Mucosa of gallbladder (tissue), 1 donor: ENCODE results near the gene TJP2. TPM values are rescaled to one million over a fixed set of nuclear protein-coding genes. Genes with fewer than 3 reads are reported as not detected.

Source experiments
- DNase-seq: peaks from one replicate; pipeline ENCODE4 v3.0.0-alpha.2; 2020; ENCODE audit warnings: low spot score
- total RNA-seq: library from RNA; stranded (reverse); gene quantifications from one replicate; pipeline ENCODE4 v1.2.1, GENCODE V29; 2021
- donor health status: DM: no; HTN: no; CAD: no.

Gene TJP2
- total RNA-seq, 1 donor from 2014 or later: 116 TPM

DNA sequence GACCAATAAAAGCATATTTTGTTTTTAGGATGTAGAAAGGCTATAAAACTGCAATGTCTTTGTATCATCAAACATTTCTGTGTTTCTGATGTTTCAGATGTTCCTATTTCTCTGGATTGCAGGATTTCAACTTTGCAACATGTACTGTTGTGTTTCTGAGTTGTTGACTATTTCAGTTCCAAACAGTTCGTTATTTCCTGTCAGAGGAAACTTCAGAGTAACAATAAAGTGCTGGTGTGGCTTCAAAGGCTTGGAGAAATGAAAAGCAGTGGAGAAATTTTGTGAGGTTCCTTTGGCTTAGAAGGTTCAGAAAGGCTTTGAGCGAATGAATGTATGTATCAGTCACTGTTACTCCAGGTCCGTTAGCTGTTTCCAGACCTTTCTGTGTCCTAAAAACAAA lies 17.2 kb downstream of the TJP2 start:
- DNase-seq: no peak

DNA sequence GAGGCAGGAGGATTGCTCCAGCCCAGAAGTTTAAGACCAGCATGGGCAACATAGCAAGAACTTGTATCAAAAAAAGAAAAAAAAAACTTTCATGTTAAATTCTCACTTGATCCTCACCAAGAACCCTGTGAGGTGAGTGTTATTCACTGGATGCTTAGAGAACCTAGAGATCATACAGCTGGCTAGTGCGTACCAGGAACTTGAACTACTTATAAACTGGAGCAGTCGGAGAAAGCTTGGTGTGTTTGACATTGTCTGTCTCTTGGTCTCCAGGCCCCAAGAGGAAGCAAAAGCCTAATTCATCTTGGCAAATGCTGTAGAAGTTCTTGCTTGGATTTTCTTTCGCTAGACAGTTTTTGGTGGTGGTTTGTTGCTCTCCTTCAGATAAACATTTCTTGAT lies 18.1 kb downstream of the TJP2 start:
- no peak for DNase-seq

DNA sequence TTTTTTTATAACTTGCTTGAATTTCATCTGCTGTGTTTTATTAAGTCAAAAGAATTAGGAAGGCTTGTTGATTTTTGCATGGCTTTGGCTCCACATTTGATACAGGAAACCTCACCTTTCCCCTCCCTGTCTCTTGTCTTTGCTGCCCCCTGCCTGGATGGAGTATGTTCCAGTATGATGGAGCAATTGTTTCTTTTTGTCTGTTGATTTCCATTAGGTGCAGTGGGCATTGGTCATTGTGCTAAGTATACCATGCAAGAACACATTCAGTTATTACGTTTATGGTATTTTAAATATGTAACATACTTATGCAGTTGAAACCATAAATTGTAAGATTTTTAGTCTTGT lies 19.6 kb downstream of the TJP2 start:
- DNase-seq: no peak

DNA sequence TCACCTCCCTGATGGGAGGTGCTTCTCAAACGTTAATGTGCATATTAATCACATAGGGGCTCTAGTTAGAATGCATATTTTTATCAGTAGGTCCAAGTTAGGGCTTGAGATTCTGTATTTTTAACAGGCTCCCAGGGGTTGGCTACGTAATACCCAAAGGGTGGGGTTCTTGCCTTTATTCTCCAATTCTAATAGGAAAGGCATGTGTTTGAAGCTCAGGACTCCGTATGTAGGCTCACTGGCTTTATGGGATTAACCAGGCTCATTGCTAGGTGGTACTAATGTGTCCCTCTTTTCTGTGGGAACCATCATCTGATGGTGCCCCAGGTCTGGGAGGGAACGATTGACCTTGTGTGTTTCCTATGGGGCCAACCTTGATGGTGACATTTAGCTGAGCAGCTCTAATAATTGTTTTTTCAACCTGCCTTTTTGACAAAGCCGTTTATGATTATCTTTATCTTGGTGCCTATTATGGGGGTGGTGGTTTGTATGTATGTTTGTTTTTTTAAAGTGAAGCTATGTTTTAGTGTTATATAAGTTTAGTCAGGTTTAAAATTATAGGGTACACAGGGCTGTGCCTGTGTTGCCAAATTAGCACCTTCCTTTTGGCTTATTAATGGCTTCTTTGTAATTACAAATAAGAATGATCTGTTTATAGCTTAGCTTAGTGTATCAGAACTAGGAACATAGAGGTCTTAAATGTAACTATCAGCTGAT lies 20.8 kb downstream of the TJP2 start:
- DNase-seq: no peak

DNA sequence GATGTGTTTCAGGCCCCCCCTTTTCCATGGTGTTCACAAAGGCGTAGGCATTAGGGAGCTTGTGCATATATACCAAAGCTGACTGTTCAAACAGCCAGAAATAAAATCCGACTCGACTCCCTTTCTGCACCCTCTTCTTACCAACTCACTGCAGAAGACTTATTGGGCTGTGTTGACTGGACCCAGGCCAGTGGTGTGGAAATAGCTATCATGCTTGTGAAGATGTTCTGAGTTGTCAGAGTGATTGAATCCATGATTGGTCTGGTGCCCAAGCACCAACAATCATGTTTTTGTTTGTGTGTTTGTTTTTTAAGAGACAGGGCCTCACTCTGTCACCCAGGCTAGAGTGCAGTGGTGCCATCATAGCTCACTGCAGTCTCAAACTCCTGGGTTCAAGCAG lies 21.6 kb downstream of the TJP2 start:
- DNase-seq: no peak

DNA sequence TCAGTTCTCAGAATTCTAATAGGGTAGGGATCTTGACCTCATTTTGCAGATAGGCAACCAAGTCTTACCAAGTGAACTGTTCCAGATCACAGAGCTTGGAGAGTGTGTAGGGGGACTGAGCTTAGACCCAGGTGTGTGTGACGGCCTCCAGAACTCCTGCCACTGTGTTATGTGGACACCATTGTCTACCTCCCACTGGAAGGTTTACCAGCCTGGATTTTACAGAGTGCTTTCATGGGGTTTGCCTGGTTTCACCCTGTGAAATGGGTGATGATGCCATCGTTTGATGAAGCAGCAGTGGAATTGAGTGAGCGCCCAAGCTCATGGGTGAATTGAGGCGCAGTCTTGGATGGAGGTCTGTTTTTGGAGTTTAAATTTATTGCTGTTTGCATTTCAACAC lies 23.6 kb downstream of the TJP2 start:
- no peak for DNase-seq

DNA sequence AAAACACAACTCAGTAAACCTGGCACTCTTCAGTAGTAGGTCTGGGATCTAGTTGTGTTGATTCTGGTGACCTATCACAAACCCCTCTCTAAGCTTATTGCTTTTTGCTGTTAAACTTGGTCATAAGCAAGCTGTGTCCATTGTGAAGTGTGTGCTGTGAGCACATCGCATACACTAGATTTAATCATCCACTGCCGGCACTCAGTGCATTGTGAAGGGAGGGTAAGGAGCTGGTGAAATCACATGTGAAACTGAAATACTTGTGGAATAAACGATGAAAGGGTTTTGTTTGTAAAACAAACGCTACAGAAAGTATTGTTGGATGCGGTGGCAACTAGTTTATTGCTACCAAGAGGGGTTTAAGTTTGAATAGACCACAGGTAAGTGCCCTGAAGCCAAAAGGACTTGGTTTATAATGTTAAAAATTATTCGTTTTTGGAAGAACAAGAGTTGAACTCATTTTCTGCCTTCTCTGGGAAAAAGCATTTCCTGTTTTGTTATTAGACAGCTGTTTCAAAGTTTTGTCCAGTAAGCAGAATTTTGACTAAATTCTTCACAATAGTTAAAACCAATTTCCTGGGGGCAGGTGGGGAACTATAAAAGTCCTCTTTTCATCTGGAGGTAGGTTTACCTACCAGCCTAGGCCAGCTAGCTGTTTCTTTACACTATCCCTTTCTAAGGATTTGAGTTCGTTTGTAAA lies 24.6 kb downstream of the TJP2 start:
- no peak for DNase-seq

DNA sequence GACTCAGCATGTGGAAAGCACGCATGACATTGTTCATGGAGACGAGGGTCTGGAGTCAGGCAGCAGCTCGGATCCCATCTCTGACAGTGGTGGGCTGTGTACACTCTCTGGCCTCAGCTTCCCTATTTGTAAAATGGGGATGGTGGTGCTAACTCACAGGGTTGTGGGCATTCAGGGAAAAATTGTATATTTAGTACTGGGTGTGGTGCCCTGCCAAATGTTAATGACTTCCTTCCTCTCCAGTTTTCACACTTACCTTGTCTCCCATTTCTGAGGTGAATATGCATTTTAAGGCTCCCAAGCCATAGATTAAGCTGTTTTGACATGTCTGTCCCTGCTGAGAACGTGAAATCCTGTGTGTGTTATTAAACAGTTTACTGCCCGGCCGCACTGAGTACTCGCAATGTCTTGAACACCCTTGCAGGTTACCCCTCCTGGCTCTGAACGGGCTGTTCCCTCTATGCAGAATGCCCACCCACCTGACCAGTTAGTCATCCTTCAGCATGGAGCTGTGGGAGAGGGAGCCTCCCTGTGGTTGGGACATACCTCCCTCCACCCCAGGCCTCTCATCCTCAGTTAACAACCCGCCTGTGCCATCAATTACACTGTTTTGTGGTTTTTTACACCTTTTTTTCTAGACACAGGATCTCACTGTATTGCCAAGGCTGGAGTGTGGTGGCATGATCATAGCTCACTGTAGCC lies 25.8 kb downstream of the TJP2 start:
- DNase-seq: no peak

DNA sequence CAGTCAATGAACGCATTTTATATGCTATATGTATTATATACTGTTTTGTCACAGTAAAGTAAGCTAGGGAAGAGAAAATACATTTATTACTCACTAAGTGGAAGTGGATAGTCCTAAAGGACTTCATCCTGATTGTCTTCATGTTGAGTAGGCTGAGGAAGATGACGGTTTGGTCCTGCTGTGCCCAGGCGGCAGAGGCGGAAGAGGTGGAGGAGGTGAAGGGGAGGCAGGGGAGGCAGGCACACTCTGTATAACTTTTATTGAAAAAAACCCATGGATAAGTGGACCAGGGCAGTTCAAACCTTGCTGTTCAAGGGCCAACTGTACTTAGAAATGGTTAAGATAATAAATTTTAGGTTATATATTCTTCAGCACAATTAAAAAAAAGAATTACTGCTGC lies 28.5 kb downstream of the TJP2 start:
- DNase-seq: no peak

DNA sequence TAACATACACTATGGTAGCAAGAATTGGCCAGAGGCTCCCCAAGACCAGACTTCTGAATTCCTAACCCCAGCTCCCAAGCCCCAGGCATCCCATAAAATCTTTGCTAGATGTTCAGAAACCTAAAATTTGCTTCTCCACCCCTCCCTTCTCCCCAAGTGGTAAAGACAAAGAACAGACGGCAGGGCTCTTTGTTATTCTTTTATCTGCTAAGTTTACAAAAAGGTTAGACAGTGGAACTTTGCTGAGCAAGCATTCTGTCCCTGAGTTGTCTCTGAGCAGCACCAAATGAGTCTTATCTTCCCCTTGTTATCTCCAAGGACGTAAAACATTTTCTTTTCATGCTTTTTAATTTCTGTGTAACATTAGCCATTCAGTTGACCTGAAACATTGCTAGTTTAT lies 30.2 kb downstream of the TJP2 start:
- no peak for DNase-seq

DNA sequence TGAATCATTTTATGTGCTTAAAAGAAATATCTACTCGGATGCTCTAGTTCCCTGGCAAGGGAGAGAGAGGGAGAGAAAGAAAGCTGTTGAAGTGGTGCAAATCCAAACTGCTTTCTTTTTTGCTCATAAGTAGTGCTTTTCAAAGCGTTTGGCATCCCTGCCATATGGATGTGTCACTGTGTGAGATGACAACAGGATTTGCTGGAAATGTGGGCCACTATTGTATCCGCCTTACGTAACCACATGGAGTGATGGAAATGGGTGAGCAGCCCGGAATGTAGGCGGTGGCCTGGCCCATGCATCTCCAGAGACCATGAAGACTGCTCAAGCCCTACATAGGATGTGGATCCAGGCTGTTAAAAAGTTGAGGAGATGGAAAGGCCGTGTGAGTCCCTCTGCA lies 30.8 kb downstream of the TJP2 start:
- no peak for DNase-seq

DNA sequence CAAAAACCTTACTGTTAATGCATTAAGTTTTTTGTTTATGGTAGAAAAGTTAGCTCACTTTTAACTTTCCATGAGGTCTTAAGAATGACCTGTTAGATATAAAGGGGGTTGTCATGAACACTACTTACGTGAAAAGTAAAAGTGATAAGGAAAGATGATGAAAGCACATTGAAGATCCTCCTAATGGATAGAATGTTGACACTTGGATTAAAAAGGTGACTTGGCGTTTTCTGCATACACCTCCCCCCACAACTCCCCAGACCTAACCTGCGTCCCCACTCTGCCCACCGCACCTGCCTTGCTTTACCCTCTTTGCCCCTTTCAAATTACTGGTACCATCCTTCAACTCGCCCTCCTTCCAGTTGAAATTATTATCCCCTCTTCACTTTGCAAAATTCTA lies 32.0 kb downstream of the TJP2 start:
- DNase-seq: no peak

DNA sequence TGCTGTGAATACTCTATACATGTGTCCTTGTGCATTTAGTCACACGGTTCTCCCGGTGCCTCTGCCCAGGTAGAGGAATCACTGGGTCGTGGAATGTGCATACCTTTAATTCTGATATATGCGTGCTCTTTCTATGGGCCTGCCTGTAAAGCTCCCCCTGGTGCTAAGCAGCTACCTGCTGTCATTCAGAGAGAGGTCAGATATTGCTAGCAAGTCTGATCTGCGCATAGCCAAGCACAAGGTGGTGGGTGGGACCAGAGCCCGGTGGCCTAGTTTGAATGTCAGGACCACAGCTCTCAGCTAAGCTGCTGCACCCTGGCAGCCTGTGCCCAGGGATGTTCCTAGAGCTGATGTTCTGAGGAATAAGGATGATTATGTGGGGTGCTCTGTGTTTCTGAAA lies 33.4 kb downstream of the TJP2 start:
- DNase-seq: no peak

DNA sequence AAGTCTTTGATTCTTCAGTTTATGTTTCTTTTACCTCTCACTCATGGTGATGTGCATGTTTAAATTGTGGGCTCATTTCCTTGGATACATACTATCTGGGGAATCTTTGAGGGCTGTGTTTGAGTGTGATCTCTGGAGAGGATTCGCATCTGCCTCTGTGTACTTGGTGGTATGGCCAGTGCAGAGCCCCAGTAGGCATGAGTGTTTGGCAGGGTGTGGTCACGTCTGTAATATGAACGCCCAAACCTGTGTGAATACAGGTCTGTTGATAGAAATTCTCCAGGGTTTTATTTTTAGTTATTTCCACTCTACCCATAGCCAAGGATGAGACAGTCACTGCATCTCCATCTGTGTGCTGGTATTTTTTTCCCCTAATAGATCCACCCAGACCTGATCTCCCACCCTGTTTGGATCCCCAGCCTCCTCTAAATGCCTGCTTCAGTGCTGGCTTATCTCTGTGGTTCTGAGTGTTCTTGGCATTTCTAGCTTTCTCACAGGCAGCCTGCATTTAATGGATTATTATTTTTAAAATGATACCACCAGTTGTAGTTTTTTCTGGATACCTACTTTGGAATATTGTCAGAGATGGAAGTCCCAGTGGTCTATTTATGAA lies 37.5 kb downstream of the TJP2 start:
- DNase-seq: no peak

DNA sequence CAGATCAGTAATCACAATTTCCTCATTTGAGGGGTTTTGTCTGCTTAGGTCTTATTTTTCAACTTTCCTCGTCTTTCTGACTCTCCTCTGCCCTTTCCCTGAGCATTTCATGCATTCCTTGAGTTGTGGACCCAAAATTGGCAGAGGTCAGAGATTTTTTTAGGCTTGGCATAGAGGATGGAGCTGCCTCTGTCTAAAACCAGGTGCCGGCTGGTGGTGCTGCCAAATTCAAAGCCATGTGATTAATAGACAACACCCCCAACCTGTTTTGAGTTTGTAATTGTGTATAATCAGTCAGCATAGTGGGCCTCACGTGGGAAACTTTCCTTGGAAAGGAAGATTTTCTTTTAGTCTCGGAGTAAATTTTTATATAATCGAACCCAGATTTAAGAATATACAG lies 39.6 kb downstream of the TJP2 start:
- DNase-seq: no peak

DNA sequence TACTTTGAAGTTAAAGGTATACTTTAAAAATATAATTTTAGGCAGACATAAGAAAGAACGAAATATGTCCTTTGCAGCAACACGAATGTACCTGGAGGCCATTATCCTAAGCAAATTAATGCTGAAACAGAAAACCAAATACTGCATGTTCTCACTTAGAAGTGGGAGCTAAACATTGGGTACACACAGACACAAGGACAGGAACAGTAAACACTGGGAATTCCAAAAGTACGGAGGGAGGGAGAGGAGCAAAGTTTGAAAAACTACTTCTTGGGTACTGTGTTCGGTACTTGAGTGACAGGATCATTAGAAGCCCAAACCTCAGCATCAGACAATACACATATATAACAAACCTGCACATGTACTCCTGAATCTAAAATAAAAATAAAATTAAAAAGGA lies 40.9 kb downstream of the TJP2 start:
- DNase-seq: no peak

DNA sequence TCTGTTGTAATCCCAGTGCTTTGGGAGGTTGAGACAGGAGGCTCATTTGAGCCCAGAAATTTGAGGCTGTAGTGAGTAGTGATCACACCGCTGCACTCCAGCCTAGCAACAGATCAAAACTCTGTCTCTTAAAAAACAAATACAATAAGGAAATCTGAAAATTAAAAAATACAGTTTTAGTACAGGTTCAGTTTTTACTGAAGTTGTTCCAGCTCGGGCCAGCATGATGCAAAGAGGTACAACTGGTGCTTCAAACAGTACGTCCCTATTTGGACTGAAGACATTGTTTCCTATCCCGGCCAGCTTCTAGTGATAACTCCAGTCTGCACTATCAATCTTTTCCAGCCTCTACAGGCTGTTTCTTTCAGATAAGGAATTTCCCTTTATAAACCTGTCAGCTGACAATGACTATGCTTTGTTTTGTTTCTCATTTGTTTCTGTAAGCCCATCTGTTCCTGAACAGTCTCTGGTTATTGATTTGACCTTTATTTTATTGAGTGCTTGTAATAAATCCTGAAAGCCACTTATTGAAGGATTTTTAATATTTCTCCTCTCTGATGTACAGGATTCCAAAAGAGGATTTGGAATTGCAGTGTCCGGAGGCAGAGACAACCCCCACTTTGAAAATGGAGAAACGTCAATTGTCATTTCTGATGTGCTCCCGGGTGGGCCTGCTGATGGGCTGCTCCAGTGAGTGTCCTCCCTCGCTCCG lies 41.9 kb downstream of the TJP2 start:
- no peak for DNase-seq

DNA sequence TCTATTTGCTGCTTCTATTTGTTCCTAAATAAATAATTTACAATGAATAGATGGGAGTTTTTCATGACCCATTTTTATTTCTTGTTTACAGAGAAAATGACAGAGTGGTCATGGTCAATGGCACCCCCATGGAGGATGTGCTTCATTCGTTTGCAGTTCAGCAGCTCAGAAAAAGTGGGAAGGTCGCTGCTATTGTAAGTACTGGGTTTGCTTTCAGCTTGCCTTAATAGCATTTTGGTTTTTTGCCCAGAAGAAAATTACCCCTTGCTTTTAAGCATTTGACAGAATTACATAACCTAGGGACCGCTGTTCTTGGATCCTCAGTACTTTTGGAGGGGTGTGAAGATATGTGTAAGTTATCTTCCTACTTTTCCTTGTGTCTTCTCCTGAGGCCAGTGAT lies 44.1 kb downstream of the TJP2 start:
- DNase-seq: no peak

DNA sequence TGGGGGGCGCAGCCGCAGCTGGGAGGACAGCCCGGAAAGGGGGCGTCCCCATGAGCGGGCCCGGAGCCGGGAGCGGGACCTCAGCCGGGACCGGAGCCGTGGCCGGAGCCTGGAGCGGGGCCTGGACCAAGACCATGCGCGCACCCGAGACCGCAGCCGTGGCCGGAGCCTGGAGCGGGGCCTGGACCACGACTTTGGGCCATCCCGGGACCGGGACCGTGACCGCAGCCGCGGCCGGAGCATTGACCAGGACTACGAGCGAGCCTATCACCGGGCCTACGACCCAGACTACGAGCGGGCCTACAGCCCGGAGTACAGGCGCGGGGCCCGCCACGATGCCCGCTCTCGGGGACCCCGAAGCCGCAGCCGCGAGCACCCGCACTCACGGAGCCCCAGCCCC lies 47.0 kb downstream of the TJP2 start:
- DNase-seq: no peak

DNA sequence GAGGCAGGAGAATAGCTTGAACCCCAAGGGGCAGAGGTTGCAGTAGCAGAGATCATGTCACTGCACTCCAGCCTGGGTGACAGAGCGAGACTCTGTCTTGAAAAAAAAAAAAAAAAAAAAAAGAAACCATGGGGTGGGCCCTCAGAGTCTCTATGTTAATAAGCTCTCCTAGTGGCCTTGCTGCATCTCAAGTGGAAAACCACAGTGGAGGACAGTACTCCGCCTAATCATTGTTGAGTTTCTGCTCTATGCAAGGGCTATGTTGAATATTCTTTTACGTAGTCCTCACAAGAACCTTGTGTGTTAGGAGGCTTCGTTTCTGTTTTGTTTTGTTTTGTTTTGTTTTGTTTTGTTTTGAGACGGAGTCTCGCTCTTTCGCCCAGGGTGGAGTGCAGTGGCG lies 48.9 kb downstream of the TJP2 start:
- DNase-seq: no peak

DNA sequence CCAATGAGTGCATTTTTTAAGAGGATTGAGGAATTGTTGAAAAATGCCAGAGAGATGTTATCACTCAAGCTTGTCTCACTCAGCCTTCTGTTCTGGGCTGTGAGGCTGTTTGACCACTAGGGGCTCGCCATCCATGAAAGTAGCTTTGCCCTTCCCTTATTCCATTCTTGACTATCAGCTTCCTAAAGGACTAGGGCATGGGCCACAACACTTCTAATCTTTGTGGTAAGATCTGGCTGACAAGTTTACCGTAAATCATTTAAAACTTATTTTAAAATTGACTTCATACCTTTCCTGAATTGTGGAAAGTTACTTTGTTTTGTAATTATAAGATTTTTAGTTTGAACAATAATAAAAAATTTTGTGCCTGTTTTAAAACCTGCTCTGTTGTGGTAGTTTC lies 49.5 kb downstream of the TJP2 start:
- DNase-seq: no peak

DNA sequence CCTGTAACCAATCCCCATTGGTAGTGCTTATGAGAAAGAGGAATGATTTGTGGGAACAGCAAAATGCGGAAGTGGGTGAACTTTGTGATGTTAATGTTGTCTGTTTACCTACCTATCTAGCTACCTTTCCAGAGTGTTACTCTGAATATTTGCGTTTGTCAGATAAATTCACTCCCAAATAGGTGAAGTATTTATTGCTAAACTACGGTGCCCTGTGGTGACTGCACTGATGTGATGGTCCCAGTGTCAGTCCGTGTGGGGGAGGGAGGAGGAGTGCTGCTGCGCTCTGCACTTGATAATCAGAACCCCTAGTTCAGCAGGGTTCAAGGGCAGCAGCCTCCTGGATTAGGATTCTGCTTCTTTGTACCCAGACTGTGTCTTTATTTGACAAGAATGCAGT lies 55.3 kb downstream of the TJP2 start:
- no peak for DNase-seq
